Astrocyte (in vitro differentiated cells and primary cell): ENCODE data around the gene TOP3B. TPM values are rescaled to one million over a fixed set of nuclear protein-coding genes. Genes with fewer than 3 reads are reported as not detected.
A peak's percentile ranks its signal among the peaks of the same experiment; 100 is the strongest.

Experiments used
- DNase-seq: peaks from one replicate; pipeline ENCODE4 v3.0.0-alpha.2; 2010; ENCODE audit warnings: low read depth
- FAIRE-seq: peaks from 2 replicates; lab custom pipeline; 2011; peaks lifted over from hg19 to GRCh38; lab: Jason Lieb, UNC
- H2AFZ ChIP-seq: 2 replicates; pipeline ENCODE4 v1.6.0; 2012; ENCODE audit warnings: low read depth, low read length, inconsistent platforms
- H3K27ac ChIP-seq: 2 replicates; pipeline ENCODE4 v1.5.1; 2011; ENCODE audit warnings: low read depth, low read length, inconsistent platforms
- H3K27me3 ChIP-seq: 2 replicates; pipeline ENCODE4 v1.6.0; 2011; ENCODE audit warnings: low read length, inconsistent platforms; ENCODE audit not compliant: insufficient read depth
- H3K36me3 ChIP-seq: 2 replicates; pipeline ENCODE4 v1.5.1; 2011; ENCODE audit warnings: low read length, inconsistent platforms; ENCODE audit not compliant: insufficient read depth
- H3K4me1 ChIP-seq: 2 replicates; pipeline ENCODE4 v1.5.1; 2011; ENCODE audit warnings: low read length, inconsistent platforms; ENCODE audit not compliant: insufficient read depth
- H3K4me2 ChIP-seq: 2 replicates; pipeline ENCODE4 v1.6.0; 2012; ENCODE audit warnings: low read length, inconsistent platforms
- H3K4me3 ChIP-seq: 2 replicates; pipeline ENCODE4 v1.5.1; 2011; ENCODE audit warnings: low read depth, mild to moderate bottlenecking, low read length, inconsistent platforms; ENCODE audit not compliant: insufficient read depth
- H3K79me2 ChIP-seq: 2 replicates; pipeline ENCODE4 v1.6.0; 2012; ENCODE audit warnings: mild to moderate bottlenecking, low read length, inconsistent platforms; ENCODE audit not compliant: insufficient read depth
- H3K9ac ChIP-seq: 2 replicates; pipeline ENCODE4 v1.6.0; 2012; ENCODE audit warnings: mild to moderate bottlenecking, low read length, inconsistent platforms
- H3K9me3 ChIP-seq: 2 replicates; pipeline ENCODE4 v1.5.1; 2012; ENCODE audit warnings: low read depth, mild to moderate bottlenecking, low read length, inconsistent platforms; ENCODE audit not compliant: insufficient read depth
- H4K20me1 ChIP-seq: 2 replicates; pipeline ENCODE4 v1.6.0; 2012; ENCODE audit warnings: low read length, inconsistent platforms; ENCODE audit not compliant: insufficient read depth
- H3K27ac Mint-ChIP-seq: one replicate; pipeline ENCODE4 v1.8.0; 2021; ENCODE audit warnings: mild to moderate bottlenecking, mixed read lengths; ENCODE audit not compliant: unreplicated experiment
- H3K27me3 Mint-ChIP-seq: one replicate; pipeline ENCODE4 v1.8.0; 2021; ENCODE audit warnings: low read depth, mixed read lengths; ENCODE audit not compliant: unreplicated experiment
- H3K36me3 Mint-ChIP-seq: one replicate; pipeline ENCODE4 v1.8.0; 2021; ENCODE audit warnings: low read depth, mixed read lengths; ENCODE audit not compliant: unreplicated experiment
- H3K4me1 Mint-ChIP-seq: one replicate; pipeline ENCODE4 v1.8.0; 2021; ENCODE audit warnings: low read depth, mixed read lengths; ENCODE audit not compliant: unreplicated experiment
- H3K4me3 Mint-ChIP-seq: one replicate; pipeline ENCODE4 v1.8.0; 2021; ENCODE audit warnings: mild to moderate bottlenecking, moderate library complexity, mixed read lengths; ENCODE audit not compliant: unreplicated experiment
- H3K9me3 Mint-ChIP-seq: one replicate; pipeline ENCODE4 v1.8.0; 2021; ENCODE audit warnings: mild to moderate bottlenecking, mixed read lengths; ENCODE audit not compliant: unreplicated experiment
- CTCF ChIP-seq: IDR thresholded peaks from 2 replicates; pipeline ENCODE4 v1.5.1; 2011; ENCODE audit warnings: low read depth, mild to moderate bottlenecking, inconsistent platforms, low read length, moderate library complexity; ENCODE audit not compliant: insufficient read depth
- EZH2 ChIP-seq: IDR thresholded peaks from 2 replicates; pipeline ENCODE4 v1.6.1; 2012; ENCODE audit warnings: mild to moderate bottlenecking, low read length, inconsistent platforms; ENCODE audit not compliant: insufficient read depth
- total RNA-seq: library from RNA; stranded (reverse); gene quantifications from 2 replicates; pipeline ENCODE4 v1.2.1, GENCODE V29; 2021

Gene TOP3B
- total RNA-seq, 1 donor from 2014 or later = 37.3 TPM

- peaks cover 25% of the 10 kb centered on the region for H3K4me1 Mint-ChIP-seq
- H3K9me3 ChIP-seq = no peaks in the 10 kb centered on the region
- no peak overlapping the region for H3K27ac ChIP-seq
- TF ChIP-seq EZH2 (no peak), CTCF (no peak)
- H3K4me3 ChIP-seq = no peak overlapping the region
- FAIRE-seq (no peak), DNase-seq (no peak)
- peaks cover 50% of the 10 kb centered on the region for H3K79me2 ChIP-seq
- no peaks in the 10 kb centered on the region for H3K27me3 Mint-ChIP-seq
- no peaks in the 10 kb centered on the region for H3K9me3 Mint-ChIP-seq
- no peaks in the 10 kb centered on the region for H3K27me3 ChIP-seq
- H3K4me3 Mint-ChIP-seq = no peak overlapping the region
- H2AFZ ChIP-seq = no peak overlapping the region
- peaks cover 7% of the 10 kb centered on the region for H3K36me3 ChIP-seq
- peaks cover 6% of the 10 kb centered on the region for H3K36me3 Mint-ChIP-seq
- H3K4me2 ChIP-seq = no peak overlapping the region
- H3K9ac ChIP-seq = no peak overlapping the region
- H3K4me1 ChIP-seq = peaks cover 21% of the 10 kb centered on the region
- H3K27ac Mint-ChIP-seq = no peak overlapping the region
- peaks cover 26% of the 10 kb centered on the region for H4K20me1 ChIP-seq
These were observed 33.0 kb downstream of the TOP3B start for GRCh38 chr22:21949569-21949918.

GRCh38 chr22:21948824-21949568 is 33.6 kb downstream of the TOP3B start:
- H3K27ac Mint-ChIP-seq = peak overlapping the region; percentile 63
- Histone ChIP-seq H3K79me2 (peaks cover 50% of the 10 kb centered on the region), H3K27me3 (no peaks in the 10 kb centered on the region), H3K4me1 (peaks cover 21% of the 10 kb centered on the region), H3K27ac (no peak overlapping the region), H3K4me3 (no peak overlapping the region), H3K4me2 (no peak overlapping the region), H2AFZ (no peak overlapping the region), H4K20me1 (peaks cover 26% of the 10 kb centered on the region), H3K36me3 (peaks cover 7% of the 10 kb centered on the region), H3K9me3 (no peaks in the 10 kb centered on the region), H3K9ac (no peak overlapping the region)
- peaks cover 25% of the 10 kb centered on the region for H3K4me1 Mint-ChIP-seq
- no peaks in the 10 kb centered on the region for H3K27me3 Mint-ChIP-seq
- peaks cover 8% of the 10 kb centered on the region for H3K36me3 Mint-ChIP-seq
- H3K9me3 Mint-ChIP-seq = no peaks in the 10 kb centered on the region
- no peak for TF ChIP-seq EZH2
- TF ChIP-seq CTCF = no peak
- H3K4me3 Mint-ChIP-seq = no peak overlapping the region
- DNase-seq (no peak), FAIRE-seq (no peak)

- Histone ChIP-seq H4K20me1 (peaks cover 26% of the 10 kb centered on the region), H3K9ac (no peak overlapping the region), H3K4me2 (no peak overlapping the region), H3K9me3 (no peaks in the 10 kb centered on the region), H3K27ac (no peak overlapping the region), H2AFZ (no peak overlapping the region), H3K79me2 (peaks cover 50% of the 10 kb centered on the region), H3K27me3 (no peaks in the 10 kb centered on the region), H3K36me3 (peaks cover 7% of the 10 kb centered on the region), H3K4me1 (peaks cover 21% of the 10 kb centered on the region), H3K4me3 (no peak overlapping the region)
- H3K4me3 Mint-ChIP-seq = no peak overlapping the region
- peaks cover 8% of the 10 kb centered on the region for H3K36me3 Mint-ChIP-seq
- peaks cover 25% of the 10 kb centered on the region for H3K4me1 Mint-ChIP-seq
- H3K27me3 Mint-ChIP-seq = no peaks in the 10 kb centered on the region
- no peak overlapping the region for H3K27ac Mint-ChIP-seq
- DNase-seq (no peak), FAIRE-seq (no peak)
- H3K9me3 Mint-ChIP-seq = no peaks in the 10 kb centered on the region
- TF ChIP-seq CTCF = no peak
- TF ChIP-seq EZH2 = no peak
These were observed 34.2 kb downstream of the TOP3B start for GRCh38 chr22:21948390-21948789.
